Eye (tissue), 1 donor: Measurements from ENCODE around the gene TESMIN.

Experiments
- DNase-seq: peaks from one replicate; pipeline ENCODE4 v3.0.0-alpha.2; 2015

Gene TESMIN

DNA sequence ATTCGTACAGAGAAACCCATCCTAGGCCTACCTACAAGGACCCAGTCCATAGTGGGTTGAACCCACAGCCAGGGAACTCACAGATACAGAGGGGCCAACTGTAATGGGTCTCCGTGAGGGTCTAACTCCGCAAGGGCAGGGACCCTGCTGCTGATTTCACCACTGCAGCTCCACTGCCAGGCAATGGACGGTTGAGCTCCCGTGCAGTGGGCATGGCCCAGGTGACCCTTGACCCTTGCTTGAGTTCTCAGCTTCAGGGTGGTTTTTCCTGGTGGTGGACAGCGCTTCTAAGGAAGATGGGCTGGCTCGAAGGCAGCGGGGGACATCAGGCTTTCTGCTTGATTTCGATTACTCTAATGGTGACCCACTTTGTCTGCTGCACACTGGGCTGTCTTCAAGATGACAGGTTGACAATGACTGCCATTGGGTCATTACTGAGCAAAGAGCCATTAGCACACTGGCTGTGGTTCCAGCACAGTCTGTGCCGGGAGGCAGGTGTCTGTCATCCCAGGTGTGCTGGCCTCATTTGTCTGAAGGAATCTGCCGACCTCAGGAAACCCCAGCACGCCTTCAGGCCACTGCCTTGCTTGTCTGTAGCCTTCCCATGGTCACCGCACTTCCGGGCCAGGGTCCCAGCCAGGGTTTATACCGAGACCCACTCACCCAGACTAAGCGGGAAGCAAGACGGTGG, 70.6 kb downstream of the TESMIN start:
- DNase-seq: peak; percentile 32

DNA sequence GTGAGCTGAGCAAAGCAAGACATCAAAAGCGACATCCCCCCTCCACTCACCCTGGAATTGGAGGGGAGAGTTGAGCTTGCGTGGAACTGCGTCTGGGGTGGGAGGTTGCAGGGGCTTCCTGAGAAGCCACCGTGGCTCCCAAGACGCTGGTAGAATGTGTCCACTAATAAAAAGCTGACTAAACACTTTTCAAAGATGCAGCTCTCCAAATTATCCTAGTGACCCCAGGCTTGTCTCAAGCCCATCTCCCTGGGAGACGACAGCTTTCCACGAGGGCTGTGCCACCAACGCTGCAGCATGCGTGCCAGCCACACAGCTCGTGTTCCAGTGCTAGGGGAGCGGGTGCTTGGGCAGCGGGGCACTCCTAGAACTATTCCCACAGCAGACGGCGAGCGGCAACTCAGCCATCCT, 73.3 kb downstream of the TESMIN start:
- DNase-seq: no peak

DNA sequence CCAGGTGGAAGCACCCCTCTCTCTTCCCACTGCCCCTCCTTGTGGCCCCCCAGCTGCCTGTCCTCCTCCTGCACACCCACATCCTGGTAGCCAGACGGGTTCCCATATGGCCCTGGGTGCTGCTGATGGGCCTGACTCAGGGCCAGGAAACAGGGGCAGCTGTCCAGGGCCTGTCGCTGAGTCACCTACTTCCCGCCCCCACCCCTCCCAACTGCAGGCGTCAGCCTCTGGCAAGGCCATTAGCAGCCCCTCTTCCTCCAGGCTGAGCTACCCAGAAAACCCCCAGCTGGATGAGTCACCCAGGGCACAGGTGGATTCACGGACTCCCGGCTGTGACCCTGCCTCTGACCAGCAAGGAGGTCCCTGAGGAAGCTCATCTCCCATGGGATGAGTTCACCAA, 73.9 kb downstream of the TESMIN start:
- peak; percentile 62 for DNase-seq

GRCh38 chr11:68674461-68674860, 76.9 kb downstream of the TESMIN start:
- DNase-seq: no peak

GRCh38 chr11:68673991-68674390, 77.3 kb downstream of the TESMIN start:
- peak; percentile 50 for DNase-seq

- DNase-seq: no peak
These were observed 77.9 kb downstream of the TESMIN start for GRCh38 chr11:68673306-68673945.

- DNase-seq: no peak
These were observed 80.9 kb downstream of the TESMIN start for GRCh38 chr11:68670208-68670992.

- no peak for DNase-seq
These were observed 81.8 kb downstream of the TESMIN start for GRCh38 chr11:68669301-68670090.

GRCh38 chr11:68667511-68668500, 83.5 kb downstream of the TESMIN start:
- no peak for DNase-seq

- DNase-seq: no peak
These were observed 84.5 kb downstream of the TESMIN start for GRCh38 chr11:68666849-68667248.

GRCh38 chr11:68665436-68665835, 85.9 kb downstream of the TESMIN start:
- DNase-seq: no peak

DNA sequence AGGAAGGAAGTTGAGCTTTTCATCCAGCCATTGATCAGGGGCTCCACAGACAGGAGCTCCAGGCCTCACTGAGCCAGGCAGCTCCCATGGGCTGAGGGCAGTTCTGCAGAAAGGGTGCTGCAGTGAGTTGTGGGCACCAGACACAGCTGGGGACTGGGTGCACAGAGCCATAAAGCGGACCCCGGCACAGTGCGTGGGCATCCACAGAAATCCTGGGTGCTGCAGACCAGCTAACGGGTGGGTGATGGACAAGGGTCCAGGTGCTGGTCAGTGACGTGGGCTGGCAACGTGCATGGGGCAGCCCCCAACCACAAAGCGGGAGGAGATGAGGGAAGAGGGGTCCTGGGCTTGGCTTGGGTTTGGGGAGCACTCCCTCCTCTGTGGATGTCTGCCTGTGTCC, 86.4 kb downstream of the TESMIN start:
- DNase-seq: no peak

- no peak for DNase-seq
These were observed 87.2 kb downstream of the TESMIN start for GRCh38 chr11:68664141-68664540.

GRCh38 chr11:68663482-68664010, 87.8 kb downstream of the TESMIN start:
- no peak for DNase-seq

GRCh38 chr11:68661697-68662603, 89.4 kb downstream of the TESMIN start:
- DNase-seq: no peak

DNA sequence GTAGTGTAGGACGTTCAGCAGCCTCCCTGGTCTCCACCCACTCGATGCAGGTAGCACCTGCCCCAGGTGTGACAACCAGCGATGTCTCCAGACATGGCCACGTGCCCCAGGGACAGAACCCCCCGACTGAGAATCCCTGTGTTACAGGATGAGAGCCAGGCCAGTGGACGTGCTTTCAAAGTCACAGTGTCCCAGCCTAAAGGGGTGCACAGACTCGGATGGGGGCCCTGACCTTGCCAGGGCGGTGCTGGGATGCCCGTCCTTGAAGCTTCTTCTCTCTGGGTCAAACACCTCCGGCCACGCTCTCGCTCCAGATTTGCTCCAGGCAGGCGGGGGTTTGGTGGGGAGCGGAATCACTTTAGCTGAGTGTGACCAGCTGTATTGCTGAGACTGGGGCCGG, 90.3 kb downstream of the TESMIN start:
- no peak for DNase-seq

DNA sequence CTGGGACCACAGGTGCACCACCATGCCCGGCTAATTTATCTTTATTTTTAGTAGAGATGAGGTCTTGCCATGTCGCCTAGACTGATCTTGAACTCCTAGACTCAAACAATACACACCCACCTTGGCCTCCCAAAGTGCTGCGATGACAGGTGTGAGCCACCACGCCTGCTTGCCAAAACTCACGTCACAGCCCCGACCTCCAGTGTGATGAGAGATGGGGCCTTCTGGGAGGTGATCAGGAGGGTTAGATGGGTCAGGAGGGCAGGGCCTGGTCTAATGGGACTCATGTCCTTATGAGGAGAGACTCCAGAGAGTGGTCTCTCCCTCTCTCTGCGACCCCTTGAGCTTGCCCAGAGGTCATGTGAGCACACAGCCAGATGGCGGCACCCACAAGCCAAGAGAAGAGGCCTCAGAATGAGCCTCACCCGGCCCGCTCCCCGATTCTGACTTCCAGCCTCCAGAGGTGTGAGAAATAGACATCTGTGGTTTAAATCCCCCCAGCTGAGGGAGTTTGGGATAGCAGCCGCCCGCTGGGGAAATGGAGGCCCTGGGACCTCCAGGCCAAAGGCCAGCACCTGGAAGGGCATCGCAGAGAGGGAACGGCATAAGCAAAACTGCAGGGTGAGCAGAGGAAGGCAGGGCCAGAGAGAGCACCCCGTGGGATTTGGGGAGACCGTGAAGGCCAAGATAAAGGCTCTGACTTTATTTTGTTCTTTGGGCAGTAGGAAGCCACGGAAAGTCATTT, 91.1 kb downstream of the TESMIN start:
- DNase-seq: no peak

- peak; percentile 84 for DNase-seq
These were observed 92.0 kb downstream of the TESMIN start for GRCh38 chr11:68659158-68659921.

DNA sequence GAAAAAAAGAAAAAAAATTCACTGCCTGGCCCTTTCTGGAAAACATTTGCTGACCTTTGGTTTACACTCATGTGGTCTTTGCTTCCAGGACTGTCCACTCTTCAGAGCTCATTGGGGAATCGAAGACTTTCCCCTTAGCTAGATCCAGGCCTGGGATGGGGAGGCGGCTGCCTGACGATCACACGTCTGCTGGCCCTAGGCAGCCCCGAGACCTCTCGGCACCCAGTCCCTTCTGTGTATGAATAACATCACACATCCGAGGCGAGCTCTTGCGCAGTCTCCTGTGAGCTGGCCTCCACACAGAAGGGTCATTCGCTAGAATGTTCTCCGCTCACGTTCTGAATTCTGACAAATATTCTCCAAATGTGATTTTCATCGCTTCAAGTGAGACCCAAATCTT, 92.7 kb downstream of the TESMIN start:
- DNase-seq: peak; percentile 32
